Measurements from ENCODE around the gene CTSC. TPM values are rescaled to one million over a fixed set of nuclear protein-coding genes. Genes with fewer than 3 reads are reported as not detected.

CTSC gene
- total and polyA plus RNA-seq, 9 of the 15 experiments (the other 6 are each of a cell fraction or from before 2014, with no cell fraction given) = 113 to 403 (median 187) TPM

DNA sequence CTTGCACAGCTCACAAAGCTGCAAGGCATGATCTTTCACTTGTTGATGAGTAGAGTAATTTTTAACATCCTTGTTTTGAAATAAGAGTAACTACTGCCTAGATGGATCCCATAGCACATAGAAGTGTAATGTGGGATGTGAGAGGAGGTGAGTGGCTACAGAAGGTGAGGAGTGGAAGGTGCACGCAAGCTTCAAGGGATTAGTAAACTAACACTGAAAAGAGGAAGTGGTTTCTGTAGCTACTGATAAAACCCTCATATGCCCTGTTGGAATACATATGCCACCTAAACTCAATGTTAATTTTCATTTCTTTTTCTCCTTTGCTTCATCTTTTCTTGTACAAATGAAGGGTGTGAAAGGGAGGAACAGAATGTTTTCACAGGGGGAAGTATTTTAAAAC lies 22.0 kb upstream of the CTSC start (continued):
- TF ChIP-seq PRMT5 (CRISPR knock-in tag; IDR thresholded peaks at IDR 0.05) (no peak), NCOA1 (IDR thresholded peaks at IDR 0.05; ENCODE audit: low read depth) (no peak), CBFB (CRISPR knock-in tag; IDR thresholded peaks at IDR 0.05) (no peak), ZNF431 (CRISPR knock-in tag; IDR thresholded peaks at IDR 0.05) (no peak), ZNF232 (CRISPR knock-in tag; IDR thresholded peaks at IDR 0.05) (no peak), ZNF197 (CRISPR knock-in tag; IDR thresholded peaks at IDR 0.05; ENCODE audit: low read depth) (no peak), DPF2 (IDR thresholded peaks at IDR 0.05) (peak; percentile 93), YY1 (IDR thresholded peaks at IDR 0.05; ENCODE audit: borderline replicate concordance in 1 of 3, control insufficient read depth in 1 of 3, extremely low read depth in 1 of 3, insufficient read depth in 3 of 3, insufficient read length in 1 of 3, insufficient replicate concordance in 2 of 3, low read depth in 1 of 3, low read length in 2 of 3) (no peak), ILK (tag; IDR thresholded peaks at IDR 0.05; ENCODE audit: borderline replicate concordance, low read depth) (no peak), RCOR1 (IDR thresholded peaks at IDR 0.05; ENCODE audit: borderline replicate concordance in 1 of 2, low read depth in 2 of 2, low read length in 2 of 2) (peak in 1 of 2 experiments; percentile 17; a peak in 1 of 4 replicates), FOXJ2 (tag; IDR thresholded peaks at IDR 0.05) (no peak), RFX7 (CRISPR knock-in tag; IDR thresholded peaks at IDR 0.05) (no peak), ZFP36 (IDR thresholded peaks at IDR 0.05; ENCODE audit: low read depth, low read length, partially characterized antibody) (no peak), DDX20 (tag; IDR thresholded peaks at IDR 0.05; ENCODE audit: low read depth) (no peak), ZNF778 (CRISPR knock-in tag; IDR thresholded peaks at IDR 0.05) (no peak), RBM17 (IDR thresholded peaks at IDR 0.05; ENCODE audit: borderline replicate concordance, low read depth, low read length) (no peak)
- TF ChIP-seq, protein P1, sequence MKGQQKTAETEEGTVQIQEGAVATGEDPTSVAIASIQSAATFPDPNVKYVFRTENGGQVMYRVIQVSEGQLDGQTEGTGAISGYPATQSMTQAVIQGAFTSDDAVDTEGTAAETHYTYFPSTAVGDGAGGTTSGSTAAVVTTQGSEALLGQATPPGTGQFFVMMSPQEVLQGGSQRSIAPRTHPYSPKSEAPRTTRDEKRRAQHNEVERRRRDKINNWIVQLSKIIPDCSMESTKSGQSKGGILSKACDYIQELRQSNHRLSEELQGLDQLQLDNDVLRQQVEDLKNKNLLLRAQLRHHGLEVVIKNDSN (CRISPR knock-in tag; IDR thresholded peaks at IDR 0.05) = no peak
- TF ChIP-seq, protein P2, sequence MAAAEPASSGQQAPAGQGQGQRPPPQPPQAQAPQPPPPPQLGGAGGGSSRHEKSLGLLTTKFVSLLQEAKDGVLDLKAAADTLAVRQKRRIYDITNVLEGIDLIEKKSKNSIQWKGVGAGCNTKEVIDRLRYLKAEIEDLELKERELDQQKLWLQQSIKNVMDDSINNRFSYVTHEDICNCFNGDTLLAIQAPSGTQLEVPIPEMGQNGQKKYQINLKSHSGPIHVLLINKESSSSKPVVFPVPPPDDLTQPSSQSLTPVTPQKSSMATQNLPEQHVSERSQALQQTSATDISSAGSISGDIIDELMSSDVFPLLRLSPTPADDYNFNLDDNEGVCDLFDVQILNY (CRISPR knock-in tag; IDR thresholded peaks at IDR 0.05) = no peak
- TF ChIP-seq, protein P3, sequence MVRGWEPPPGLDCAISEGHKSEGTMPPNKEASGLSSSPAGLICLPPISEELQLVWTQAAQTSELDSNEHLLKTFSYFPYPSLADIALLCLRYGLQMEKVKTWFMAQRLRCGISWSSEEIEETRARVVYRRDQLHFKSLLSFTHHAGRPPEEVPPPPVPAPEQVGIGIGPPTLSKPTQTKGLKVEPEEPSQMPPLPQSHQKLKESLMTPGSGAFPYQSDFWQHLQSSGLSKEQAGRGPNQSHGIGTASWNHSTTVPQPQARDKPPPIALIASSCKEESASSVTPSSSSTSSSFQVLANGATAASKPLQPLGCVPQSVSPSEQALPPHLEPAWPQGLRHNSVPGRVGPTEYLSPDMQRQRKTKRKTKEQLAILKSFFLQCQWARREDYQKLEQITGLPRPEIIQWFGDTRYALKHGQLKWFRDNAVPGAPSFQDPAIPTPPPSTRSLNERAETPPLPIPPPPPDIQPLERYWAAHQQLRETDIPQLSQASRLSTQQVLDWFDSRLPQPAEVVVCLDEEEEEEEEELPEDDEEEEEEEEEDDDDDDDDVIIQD (CRISPR knock-in tag; IDR thresholded peaks at IDR 0.05) = no peak
- TF ChIP-seq, protein P4, sequence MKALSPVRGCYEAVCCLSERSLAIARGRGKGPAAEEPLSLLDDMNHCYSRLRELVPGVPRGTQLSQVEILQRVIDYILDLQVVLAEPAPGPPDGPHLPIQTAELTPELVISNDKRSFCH (CRISPR knock-in tag; IDR thresholded peaks at IDR 0.05) = no peak
- TF ChIP-seq, protein P4 (tag; IDR thresholded peaks at IDR 0.05) = no peak

Measured in K562 (cell line).